HEK293 (cell line): ENCODE measurements around the gene MTCP1.

Experiments
- CTCF ChIA-PET: fragments of 350-600 bp; formaldehyde crosslinking; extraction: SDS; loops from one replicate; lab custom pipeline; 2021; ENCODE audit warnings: antibody characterized with exemption; lab: Yijun Ruan, JAX
- POLR2A ChIA-PET: fragments of 300-600 bp; formaldehyde crosslinking; extraction: SDS; loops from one replicate; lab custom pipeline; 2020; ENCODE audit warnings: antibody characterized with exemption, inconsistent platforms; lab: Yijun Ruan, JAX
- H3K27ac ChIP-seq: fragments of 200-500 bp; sonication (Bioruptor generic); 2 replicates; pipeline ENCODE4 v1.5.1; 2014; ENCODE audit warnings: low read depth, low read length, control low read depth, inconsistent platforms; ENCODE audit errors: extremely low read depth
- H3K36me3 ChIP-seq, 2 experiments: fragments of 200-500 bp in 1 of 2; sonication (Bioruptor generic) in 1 of 2; 1 replicate in 1 of 2; 2 replicates in 1 of 2; pipeline ENCODE4 v1.5.1; 2014 to 2017; ENCODE audit warnings: inconsistent platforms in 2 of 2, low read length in 2 of 2; ENCODE audit not compliant: control insufficient read depth in 2 of 2, insufficient read depth in 1 of 2
- H3K4me1 ChIP-seq: fragments of 200-500 bp; sonication (Bioruptor generic); 2 replicates; pipeline ENCODE4 v1.5.1; 2014; ENCODE audit warnings: mild to moderate bottlenecking, low read length, inconsistent platforms; ENCODE audit not compliant: control insufficient read depth, insufficient read depth
- H3K4me3 ChIP-seq: 2 replicates; pipeline ENCODE4 v1.5.1; 2011; ENCODE audit warnings: low read depth, mild to moderate bottlenecking, control low read depth, low read length, moderate library complexity
- H3K9me3 ChIP-seq: fragments of 200-500 bp; sonication (Bioruptor generic); 2 replicates; pipeline ENCODE4 v1.5.1; 2014; ENCODE audit warnings: low read depth, low read length, inconsistent platforms; ENCODE audit not compliant: control insufficient read depth, insufficient read depth
- BCL11B ChIP-seq: fragments of 450-650 bp; formaldehyde crosslinking; IDR thresholded peaks from 2 replicates; pipeline ENCODE4 v1.5.1; 2016; ENCODE audit warnings: low read depth, missing biosample characterization, missing genetic modification characterization
- GLI2 ChIP-seq: fragments of 450-650 bp; formaldehyde crosslinking; IDR thresholded peaks from 2 replicates; pipeline ENCODE4; 2017; ENCODE audit warnings: missing biosample characterization, missing genetic modification characterization, low read depth, borderline replicate concordance
- PRDM10 ChIP-seq: fragments of 450-650 bp; formaldehyde crosslinking; IDR thresholded peaks from 2 replicates; pipeline ENCODE4 v1.5.1; 2016; ENCODE audit warnings: missing biosample characterization, missing genetic modification characterization
- SCRT2 ChIP-seq: fragments of 450-650 bp; formaldehyde crosslinking; IDR thresholded peaks from 2 replicates; pipeline ENCODE4 v1.5.1; 2016; ENCODE audit warnings: missing biosample characterization, missing genetic modification characterization
- SETDB1 ChIP-seq: IDR thresholded peaks from one replicate; pipeline ENCODE4 v1.6.1; 2017; ENCODE audit warnings: mild to moderate bottlenecking, low read length, moderate library complexity, mixed read lengths; ENCODE audit not compliant: insufficient read length
- TRIM28 ChIP-seq: IDR thresholded peaks from 2 replicates; pipeline ENCODE4 v1.6.1; 2011; ENCODE audit warnings: low read length, control low read depth, borderline replicate concordance
- WT1 ChIP-seq: fragments of 450-650 bp; formaldehyde crosslinking; IDR thresholded peaks from 2 replicates; pipeline ENCODE4 v1.5.1; 2016; ENCODE audit warnings: missing biosample characterization, missing genetic modification characterization
- ZBTB20 ChIP-seq: fragments of 450-650 bp; formaldehyde crosslinking; IDR thresholded peaks from 2 replicates; pipeline ENCODE4 v1.5.1; 2016; ENCODE audit warnings: missing biosample characterization, missing genetic modification characterization
- ZBTB8A ChIP-seq: fragments of 450-650 bp; formaldehyde crosslinking; IDR thresholded peaks from 2 replicates; pipeline ENCODE4 v1.5.1; 2016; ENCODE audit warnings: missing biosample characterization, missing genetic modification characterization
- ZEB2 ChIP-seq: fragments of 450-650 bp; formaldehyde crosslinking; IDR thresholded peaks from 2 replicates; pipeline ENCODE4 v1.5.1; 2016; ENCODE audit warnings: missing biosample characterization, missing genetic modification characterization
- ZNF112 ChIP-seq: fragments of 450-650 bp; formaldehyde crosslinking; IDR thresholded peaks from 2 replicates; pipeline ENCODE4 v1.5.0; 2017; ENCODE audit warnings: missing biosample characterization, missing genetic modification characterization
- ZNF114 ChIP-seq: fragments of 450-650 bp; formaldehyde crosslinking; IDR thresholded peaks from 2 replicates; pipeline ENCODE4 v1.5.0; 2017; ENCODE audit warnings: missing biosample characterization, missing genetic modification characterization
- ZNF133 ChIP-seq: fragments of 450-650 bp; formaldehyde crosslinking; IDR thresholded peaks from 2 replicates; pipeline ENCODE4 v1.5.1; 2016; ENCODE audit warnings: missing biosample characterization, missing genetic modification characterization
- ZNF175 ChIP-seq: fragments of 450-650 bp; formaldehyde crosslinking; IDR thresholded peaks from 2 replicates; pipeline ENCODE4 v1.5.1; 2016; ENCODE audit warnings: missing biosample characterization, missing genetic modification characterization
- ZNF292 ChIP-seq: fragments of 450-650 bp; formaldehyde crosslinking; IDR thresholded peaks from 2 replicates; pipeline ENCODE4 v1.5.1; 2016; ENCODE audit warnings: low read depth, missing biosample characterization, missing genetic modification characterization, borderline replicate concordance
- ZNF335 ChIP-seq: fragments of 450-650 bp; formaldehyde crosslinking; conservative IDR thresholded peaks from 2 replicates; pipeline ENCODE4 v1.5.1; 2016; ENCODE audit warnings: missing biosample characterization, missing genetic modification characterization
- ZNF529 ChIP-seq: fragments of 450-650 bp; formaldehyde crosslinking; IDR thresholded peaks from 2 replicates; pipeline ENCODE4 v1.5.1; 2017; ENCODE audit warnings: missing genetic modification characterization, missing biosample characterization; ENCODE audit not compliant: insufficient replicate concordance
- ZNF548 ChIP-seq: fragments of 450-650 bp; formaldehyde crosslinking; IDR thresholded peaks from 2 replicates; pipeline ENCODE4 v1.5.1; 2016; ENCODE audit warnings: missing biosample characterization, missing genetic modification characterization
- ZNF549 ChIP-seq: fragments of 450-650 bp; IDR thresholded peaks from 2 replicates; pipeline ENCODE4 v1.5.1; 2018; ENCODE audit warnings: missing biosample characterization, missing genetic modification characterization, mild to moderate bottlenecking, inconsistent platforms, moderate library complexity
- ZNF555 ChIP-seq: fragments of 450-650 bp; formaldehyde crosslinking; conservative IDR thresholded peaks from 2 replicates; pipeline ENCODE4 v1.5.1; 2017; ENCODE audit warnings: missing biosample characterization, mild to moderate bottlenecking, missing genetic modification characterization, inconsistent platforms
- ZNF707 ChIP-seq: fragments of 450-650 bp; formaldehyde crosslinking; IDR thresholded peaks from 2 replicates; pipeline ENCODE4 v1.5.1; 2016; ENCODE audit warnings: missing biosample characterization, missing genetic modification characterization
- TF ChIP-seq, protein P1 (sequence below): fragments of 450-650 bp; formaldehyde crosslinking; IDR thresholded peaks from 2 replicates; pipeline ENCODE4 v1.5.1; 2016; ENCODE audit warnings: missing biosample characterization, missing genetic modification characterization
- TF ChIP-seq, protein P2 (sequence below): fragments of 450-650 bp; formaldehyde crosslinking; IDR thresholded peaks from 2 replicates; pipeline ENCODE4 v1.5.1; 2016; ENCODE audit warnings: missing biosample characterization, missing genetic modification characterization
- TF ChIP-seq, protein P3 (sequence below): fragments of 450-650 bp; formaldehyde crosslinking; IDR thresholded peaks from 2 replicates; pipeline ENCODE4 v1.5.1; 2016; ENCODE audit warnings: missing biosample characterization, missing genetic modification characterization
- TF ChIP-seq, protein P4 (sequence below): fragments of 450-650 bp; formaldehyde crosslinking; IDR thresholded peaks from 2 replicates; pipeline ENCODE4 v1.5.1; 2016; ENCODE audit warnings: missing biosample characterization, missing genetic modification characterization
- TF ChIP-seq, protein P5 (sequence below): fragments of 450-650 bp; formaldehyde crosslinking; IDR thresholded peaks from 2 replicates; pipeline ENCODE4 v1.5.1; 2017; ENCODE audit warnings: missing biosample characterization, missing genetic modification characterization

The MTCP1 gene

DNA sequence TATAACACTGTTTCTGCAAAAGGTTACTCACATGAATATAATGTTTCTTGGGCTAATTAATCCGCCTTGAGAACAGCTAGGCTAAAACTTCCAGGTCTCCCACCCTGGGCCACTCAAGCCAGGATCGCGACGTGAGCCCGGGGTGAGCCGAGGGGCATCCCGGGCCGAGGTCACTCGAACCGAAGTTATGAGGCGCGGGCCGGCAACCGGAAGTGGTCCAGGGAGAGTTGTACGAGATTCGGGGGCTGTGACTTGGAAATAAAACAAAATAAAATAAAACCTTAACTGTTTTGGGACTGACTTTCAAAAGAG is 317 bp downstream of the MTCP1 start:
- H3K9me3 ChIP-seq = no peaks in the 10 kb centered on the region
- H3K4me1 ChIP-seq = no peaks in the 10 kb centered on the region
- ChIA-PET POLR2A (interaction anchor here (0.9 kb wide), 1 partner anchor 44 kb away, joined by 3 read pairs; the partner anchor contains the start of gene FUNDC2), CTCF (interaction anchor here (1.0 to 1.3 kb wide), 2 partner anchors 10 to 16 kb away, joined by 3 read pairs; no protein-coding TSS in a partner anchor)
- H3K36me3 ChIP-seq = peaks cover 0 to 22% of the 10 kb centered on the region in 2 experiments; a peak in 1 of 3 replicates
- peak overlapping the region; percentile 72 for H3K27ac ChIP-seq
- peak overlapping the region; percentile 55 for H3K4me3 ChIP-seq
- TF ChIP-seq ZBTB20 (tag by site-specific recombination) = peak; percentile 56; the same call in 1 of the 2 replicates
- no peak for TF ChIP-seq ZNF529 (tag by site-specific recombination)
- no peak for TF ChIP-seq GLI2 (tag by site-specific recombination)
- TF ChIP-seq ZNF112 (tag by site-specific recombination) = no peak
- TF ChIP-seq ZNF175 (tag by site-specific recombination) = no peak
- TF ChIP-seq, protein P1, sequence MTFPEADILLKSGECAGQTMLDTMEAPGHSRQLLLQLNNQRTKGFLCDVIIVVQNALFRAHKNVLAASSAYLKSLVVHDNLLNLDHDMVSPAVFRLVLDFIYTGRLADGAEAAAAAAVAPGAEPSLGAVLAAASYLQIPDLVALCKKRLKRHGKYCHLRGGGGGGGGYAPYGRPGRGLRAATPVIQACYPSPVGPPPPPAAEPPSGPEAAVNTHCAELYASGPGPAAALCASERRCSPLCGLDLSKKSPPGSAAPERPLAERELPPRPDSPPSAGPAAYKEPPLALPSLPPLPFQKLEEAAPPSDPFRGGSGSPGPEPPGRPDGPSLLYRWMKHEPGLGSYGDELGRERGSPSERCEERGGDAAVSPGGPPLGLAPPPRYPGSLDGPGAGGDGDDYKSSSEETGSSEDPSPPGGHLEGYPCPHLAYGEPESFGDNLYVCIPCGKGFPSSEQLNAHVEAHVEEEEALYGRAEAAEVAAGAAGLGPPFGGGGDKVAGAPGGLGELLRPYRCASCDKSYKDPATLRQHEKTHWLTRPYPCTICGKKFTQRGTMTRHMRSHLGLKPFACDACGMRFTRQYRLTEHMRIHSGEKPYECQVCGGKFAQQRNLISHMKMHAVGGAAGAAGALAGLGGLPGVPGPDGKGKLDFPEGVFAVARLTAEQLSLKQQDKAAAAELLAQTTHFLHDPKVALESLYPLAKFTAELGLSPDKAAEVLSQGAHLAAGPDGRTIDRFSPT (tag by site-specific recombination) = 0 out of 2 replicates have a peak, but pooled peaks have one; percentile 11
- TF ChIP-seq, protein P2, sequence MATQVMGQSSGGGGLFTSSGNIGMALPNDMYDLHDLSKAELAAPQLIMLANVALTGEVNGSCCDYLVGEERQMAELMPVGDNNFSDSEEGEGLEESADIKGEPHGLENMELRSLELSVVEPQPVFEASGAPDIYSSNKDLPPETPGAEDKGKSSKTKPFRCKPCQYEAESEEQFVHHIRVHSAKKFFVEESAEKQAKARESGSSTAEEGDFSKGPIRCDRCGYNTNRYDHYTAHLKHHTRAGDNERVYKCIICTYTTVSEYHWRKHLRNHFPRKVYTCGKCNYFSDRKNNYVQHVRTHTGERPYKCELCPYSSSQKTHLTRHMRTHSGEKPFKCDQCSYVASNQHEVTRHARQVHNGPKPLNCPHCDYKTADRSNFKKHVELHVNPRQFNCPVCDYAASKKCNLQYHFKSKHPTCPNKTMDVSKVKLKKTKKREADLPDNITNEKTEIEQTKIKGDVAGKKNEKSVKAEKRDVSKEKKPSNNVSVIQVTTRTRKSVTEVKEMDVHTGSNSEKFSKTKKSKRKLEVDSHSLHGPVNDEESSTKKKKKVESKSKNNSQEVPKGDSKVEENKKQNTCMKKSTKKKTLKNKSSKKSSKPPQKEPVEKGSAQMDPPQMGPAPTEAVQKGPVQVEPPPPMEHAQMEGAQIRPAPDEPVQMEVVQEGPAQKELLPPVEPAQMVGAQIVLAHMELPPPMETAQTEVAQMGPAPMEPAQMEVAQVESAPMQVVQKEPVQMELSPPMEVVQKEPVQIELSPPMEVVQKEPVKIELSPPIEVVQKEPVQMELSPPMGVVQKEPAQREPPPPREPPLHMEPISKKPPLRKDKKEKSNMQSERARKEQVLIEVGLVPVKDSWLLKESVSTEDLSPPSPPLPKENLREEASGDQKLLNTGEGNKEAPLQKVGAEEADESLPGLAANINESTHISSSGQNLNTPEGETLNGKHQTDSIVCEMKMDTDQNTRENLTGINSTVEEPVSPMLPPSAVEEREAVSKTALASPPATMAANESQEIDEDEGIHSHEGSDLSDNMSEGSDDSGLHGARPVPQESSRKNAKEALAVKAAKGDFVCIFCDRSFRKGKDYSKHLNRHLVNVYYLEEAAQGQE (tag by site-specific recombination) = peak; percentile 25; the same call in 1 of the 2 replicates
- no peak for TF ChIP-seq ZNF555 (tag by site-specific recombination)
- TF ChIP-seq ZNF548 = no peak
- TF ChIP-seq, protein P3, sequence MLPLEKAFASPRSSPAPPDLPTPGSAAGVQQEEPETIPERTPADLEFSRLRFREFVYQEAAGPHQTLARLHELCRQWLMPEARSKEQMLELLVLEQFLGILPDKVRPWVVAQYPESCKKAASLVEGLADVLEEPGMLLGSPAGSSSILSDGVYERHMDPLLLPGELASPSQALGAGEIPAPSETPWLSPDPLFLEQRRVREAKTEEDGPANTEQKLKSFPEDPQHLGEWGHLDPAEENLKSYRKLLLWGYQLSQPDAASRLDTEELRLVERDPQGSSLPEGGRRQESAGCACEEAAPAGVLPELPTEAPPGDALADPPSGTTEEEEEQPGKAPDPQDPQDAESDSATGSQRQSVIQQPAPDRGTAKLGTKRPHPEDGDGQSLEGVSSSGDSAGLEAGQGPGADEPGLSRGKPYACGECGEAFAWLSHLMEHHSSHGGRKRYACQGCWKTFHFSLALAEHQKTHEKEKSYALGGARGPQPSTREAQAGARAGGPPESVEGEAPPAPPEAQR (tag by site-specific recombination) = no peak
- TF ChIP-seq ZNF292 (tag by site-specific recombination) = no peak
- peak; percentile 64; the same call in 1 of the 2 replicates for TF ChIP-seq ZNF335 (tag by site-specific recombination)
- TF ChIP-seq TRIM28 = no peak
- TF ChIP-seq, protein P4, sequence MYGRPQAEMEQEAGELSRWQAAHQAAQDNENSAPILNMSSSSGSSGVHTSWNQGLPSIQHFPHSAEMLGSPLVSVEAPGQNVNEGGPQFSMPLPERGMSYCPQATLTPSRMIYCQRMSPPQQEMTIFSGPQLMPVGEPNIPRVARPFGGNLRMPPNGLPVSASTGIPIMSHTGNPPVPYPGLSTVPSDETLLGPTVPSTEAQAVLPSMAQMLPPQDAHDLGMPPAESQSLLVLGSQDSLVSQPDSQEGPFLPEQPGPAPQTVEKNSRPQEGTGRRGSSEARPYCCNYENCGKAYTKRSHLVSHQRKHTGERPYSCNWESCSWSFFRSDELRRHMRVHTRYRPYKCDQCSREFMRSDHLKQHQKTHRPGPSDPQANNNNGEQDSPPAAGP = no peak
- no peak for TF ChIP-seq ZNF114 (tag by site-specific recombination)
- TF ChIP-seq, protein P5, sequence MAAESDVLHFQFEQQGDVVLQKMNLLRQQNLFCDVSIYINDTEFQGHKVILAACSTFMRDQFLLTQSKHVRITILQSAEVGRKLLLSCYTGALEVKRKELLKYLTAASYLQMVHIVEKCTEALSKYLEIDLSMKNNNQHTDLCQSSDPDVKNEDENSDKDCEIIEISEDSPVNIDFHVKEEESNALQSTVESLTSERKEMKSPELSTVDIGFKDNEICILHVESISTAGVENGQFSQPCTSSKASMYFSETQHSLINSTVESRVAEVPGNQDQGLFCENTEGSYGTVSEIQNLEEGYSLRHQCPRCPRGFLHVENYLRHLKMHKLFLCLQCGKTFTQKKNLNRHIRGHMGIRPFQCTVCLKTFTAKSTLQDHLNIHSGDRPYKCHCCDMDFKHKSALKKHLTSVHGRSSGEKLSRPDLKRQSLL (tag by site-specific recombination) = no peak
- TF ChIP-seq ZNF707 (tag by site-specific recombination) = no peak
- no peak for TF ChIP-seq BCL11B
- TF ChIP-seq ZEB2 (tag by site-specific recombination) = peak; percentile 12; the same call in 1 of the 2 replicates
- TF ChIP-seq SETDB1 = no peak
- no peak for TF ChIP-seq ZNF133 (tag by site-specific recombination)
- TF ChIP-seq ZBTB8A (tag by site-specific recombination) = no peak
- TF ChIP-seq PRDM10 (tag by site-specific recombination) = peak; percentile 52
- no peak for TF ChIP-seq WT1
- TF ChIP-seq SCRT2 (tag by site-specific recombination) = no peak
- no peak for TF ChIP-seq ZNF549 (tag by site-specific recombination)
